Left cardiac atrium (tissue), 4 donors: ENCODE measurements around the gene PSMD5. TPM values are rescaled to one million over a fixed set of nuclear protein-coding genes. Genes with fewer than 3 reads are reported as not detected.

Experiments
- ATAC-seq, 2 donors: fragments of 200-7000 bp; cut with Tn5 transposase; one replicate each; pipeline ENCODE4 v1.9.1; 2020; ENCODE audit warnings: mild to moderate bottlenecking in 2 of 2, moderate library complexity in 2 of 2
- DNase-seq: peaks from one replicate; pipeline ENCODE4 v3.0.0-alpha.2; 2020
- intact Hi-C, 2 donors: fragments of 100-400 bp; cut with DNase I; formaldehyde crosslinking; loops; one replicate each; pipeline versions ENCODE4 v1.14.1 to v1.15.1; 2022 to 2023
- total RNA-seq, 2 donors: library from RNA; stranded (reverse); fragmentation: NEBNext Ultra II Directional; extraction: Animal tissue kit (Norgen Biotek cat#: 25700); gene quantifications; one replicate each; pipeline ENCODE4 v1.2.1, GENCODE V29; 2021
- donor health status: DM: no; HTN: yes; CAD: no.
- donor health status: DM: no; HTN: yes; CAD: no; lungs with severe emphysema.
- donor health status: DM: yes; HTN: yes; CAD: no.
- donor health status: Dilated cardiomyopathy.

Gene PSMD5
- total RNA-seq, 2 donors from 2014 or later = 22.5 to 25.9 TPM

DNA sequence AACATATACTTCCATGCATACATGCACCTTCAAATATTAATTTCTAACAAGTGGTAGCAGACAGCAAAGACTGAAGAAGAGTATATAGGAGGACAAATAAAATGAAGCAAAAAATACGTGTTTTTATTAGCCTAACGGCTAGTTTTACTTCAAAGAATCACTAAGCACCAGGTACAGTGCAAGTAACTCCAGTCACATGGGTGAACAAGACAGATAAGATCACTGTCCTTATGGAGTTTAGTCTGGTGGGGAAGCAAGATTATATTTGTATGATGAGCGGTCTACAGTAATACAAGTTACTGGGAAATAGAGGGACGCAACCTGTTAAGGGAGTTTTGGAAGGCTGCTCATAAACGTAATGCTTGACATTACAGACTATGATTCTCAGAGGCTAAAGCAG lies 65.5 kb downstream of the PSMD5 start:
- intact Hi-C loops = no loop called here
- ATAC-seq (no peak), DNase-seq (no peak)

DNA sequence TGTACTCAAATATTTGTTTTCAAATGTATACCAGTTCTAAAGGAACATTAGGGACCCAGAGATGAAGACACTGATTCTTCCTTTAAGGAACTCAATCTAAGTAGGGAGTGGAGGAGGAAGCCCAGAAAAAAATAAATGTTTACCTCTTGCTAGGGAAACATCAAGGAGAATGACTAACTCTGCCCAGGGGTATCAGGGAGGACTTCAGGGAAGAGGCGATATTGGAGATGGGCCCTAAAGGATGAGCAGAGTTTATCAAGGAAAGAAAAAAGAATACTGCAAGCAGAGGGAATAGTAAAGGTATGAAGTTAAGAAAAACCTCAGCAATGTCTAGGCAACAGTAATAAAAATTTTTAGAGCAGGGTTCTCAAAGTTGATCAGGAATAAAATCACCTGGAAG lies 65.9 kb downstream of the PSMD5 start:
- intact Hi-C loops = no loop called here
- DNase-seq (no peak), ATAC-seq (no peak)

DNA sequence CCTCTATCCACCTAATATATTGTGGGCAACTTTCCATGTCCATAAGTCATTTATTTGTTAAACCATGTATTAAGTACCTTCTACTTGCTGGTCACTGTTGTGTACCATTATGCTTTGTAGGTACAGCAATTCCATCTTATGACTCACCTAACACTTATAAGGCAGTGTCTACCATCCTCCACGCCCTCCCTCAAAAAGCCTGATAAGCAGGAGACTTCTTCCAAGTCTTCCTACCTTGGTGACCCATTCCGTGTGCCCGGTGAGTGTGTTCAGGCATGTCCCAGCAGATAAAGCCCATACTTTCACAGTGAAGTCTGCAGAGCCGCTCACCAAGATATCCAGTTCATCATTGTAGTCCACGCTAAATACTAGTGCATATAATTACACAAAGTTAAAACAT lies 66.9 kb downstream of the PSMD5 start:
- DNase-seq = no peak
- intact Hi-C loops = no loop called here
- no peak for ATAC-seq

DNA sequence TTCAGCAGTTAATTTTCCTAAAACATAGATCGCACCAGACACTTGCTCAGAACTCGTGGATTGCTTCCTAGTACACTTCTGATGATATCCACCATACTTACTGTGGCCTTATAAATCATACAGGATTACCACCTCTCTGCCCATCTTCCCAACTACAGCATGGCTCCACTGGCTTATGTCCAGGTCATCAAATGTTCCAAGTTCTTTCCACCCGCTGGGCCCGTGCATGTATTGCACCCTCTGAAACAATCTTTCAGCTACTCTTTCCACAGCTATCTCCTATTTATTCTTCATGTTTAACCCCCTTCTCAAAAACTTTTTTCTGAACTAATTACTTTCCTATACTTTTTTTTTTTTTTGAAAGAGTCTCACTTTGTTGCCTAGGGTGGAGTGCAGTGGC lies 68.0 kb downstream of the PSMD5 start:
- no peak for ATAC-seq
- intact Hi-C loops = no loop called here
- no peak for DNase-seq

DNA sequence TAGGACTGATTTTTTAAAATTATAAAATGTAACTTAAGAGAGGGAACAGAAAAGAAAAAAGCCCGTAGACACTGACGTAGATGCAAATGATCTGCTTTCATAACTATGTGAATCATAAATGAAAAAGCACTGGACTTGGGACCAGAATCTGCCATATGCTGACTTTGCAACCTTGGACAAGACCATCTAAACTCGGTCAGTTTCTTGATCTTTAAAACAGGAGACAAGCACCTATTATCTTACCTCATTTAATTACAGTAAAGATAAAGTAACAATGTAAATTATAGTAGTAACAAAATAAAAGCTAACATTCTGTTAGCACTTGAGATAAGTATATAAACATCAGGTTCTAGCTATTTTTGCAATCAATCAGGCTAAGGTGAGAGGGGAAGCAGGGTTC lies 69.5 kb downstream of the PSMD5 start:
- no peak for DNase-seq
- intact Hi-C loops = no loop called here
- ATAC-seq = no peak

DNA sequence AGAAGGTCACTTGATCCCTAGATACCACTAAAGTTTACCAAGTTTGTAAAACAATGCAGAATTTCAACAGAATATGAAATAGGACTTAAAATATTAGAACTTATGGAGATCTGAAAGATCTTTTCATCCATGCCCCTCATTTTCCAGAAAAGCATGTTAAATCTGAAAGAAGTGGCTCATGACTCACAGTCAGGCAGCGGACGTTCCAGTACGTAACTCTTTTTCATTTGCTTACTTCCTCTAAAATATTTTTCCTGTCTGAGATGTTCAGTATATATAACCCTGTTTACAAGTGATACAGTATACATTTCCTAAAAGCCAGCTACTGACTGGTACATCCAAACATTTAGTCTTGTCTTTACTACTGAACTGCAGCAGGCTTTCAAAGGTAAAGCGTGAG lies 71.8 kb downstream of the PSMD5 start:
- no peak for ATAC-seq
- intact Hi-C loops = no loop called here
- DNase-seq = no peak

DNA sequence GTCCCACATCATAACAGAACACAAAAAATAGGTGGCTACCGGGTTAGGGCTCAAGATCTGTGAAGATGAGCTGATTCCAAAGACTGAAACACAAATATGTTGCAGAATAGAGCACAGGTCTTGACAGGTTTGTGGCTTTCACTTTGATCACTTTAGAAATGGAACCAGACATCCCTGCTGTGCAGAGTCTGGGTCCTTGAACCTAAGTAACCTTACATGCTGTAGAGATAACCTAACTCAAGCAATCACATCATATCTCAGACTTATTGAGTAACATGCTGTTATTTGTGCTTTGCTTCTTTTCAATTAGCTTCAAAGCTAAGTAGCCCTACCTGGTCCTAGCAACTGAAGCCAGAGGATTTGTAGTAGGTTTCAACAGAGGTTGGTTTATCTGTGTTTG lies 73.8 kb downstream of the PSMD5 start:
- intact Hi-C loops = loop anchor here in 1 of 2 donors (10.0 kb wide), 1 partner anchor 286 kb away; the partner anchor contains the start of gene C5
- DNase-seq (no peak), ATAC-seq (no peak)

DNA sequence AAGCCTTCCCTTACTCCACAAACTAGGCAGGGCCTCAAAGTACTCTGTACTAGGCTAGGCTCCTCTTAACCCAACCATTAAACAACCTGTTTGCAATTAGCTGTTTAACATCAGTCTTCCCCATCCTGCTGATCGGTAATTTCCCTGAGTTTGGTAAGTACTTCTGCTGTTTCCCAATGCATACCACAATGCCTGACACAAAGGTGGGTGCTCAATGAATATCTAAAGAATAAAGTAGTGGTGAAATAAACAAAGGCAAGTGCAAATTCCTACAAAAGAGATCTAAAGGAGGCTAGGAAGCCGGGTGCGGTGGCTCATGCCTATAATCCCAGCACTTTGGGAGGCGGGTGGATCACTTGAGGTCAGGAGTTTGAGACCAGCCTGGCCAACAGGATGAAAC lies 74.5 kb downstream of the PSMD5 start:
- no peak for DNase-seq
- intact Hi-C loops = loop anchor here in 1 of 2 donors (10.0 kb wide), 1 partner anchor 287 kb away; the partner anchor contains the start of gene C5
- no peak for ATAC-seq

DNA sequence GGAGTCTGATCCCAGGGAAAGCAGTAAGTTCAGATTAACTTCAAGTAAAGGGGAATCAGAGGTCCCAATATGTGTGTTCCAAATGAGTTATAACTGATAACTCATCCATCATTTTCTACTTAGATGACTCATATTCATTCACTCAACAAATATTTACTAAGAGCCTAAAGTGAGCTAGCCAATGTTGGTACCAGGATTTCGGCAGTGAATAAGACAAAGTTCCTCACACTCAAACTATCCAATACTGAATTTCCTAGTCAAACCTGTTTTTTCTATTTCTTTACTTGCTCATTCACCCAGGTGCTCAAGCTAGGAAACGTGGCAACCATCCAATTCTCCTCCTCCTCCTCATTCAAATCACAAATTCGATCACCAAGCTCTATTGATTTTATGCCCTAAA lies 75.3 kb downstream of the PSMD5 start:
- ATAC-seq = no peak
- intact Hi-C loops = loop anchor here in 1 of 2 donors (10.0 kb wide), 1 partner anchor 287 kb away; the partner anchor contains the start of gene C5
- DNase-seq = no peak

Other genes with a start within 250 kb of the PSMD5 start
- gene MEGF9, start 128.5 kb downstream of the PSMD5 start, total RNA-seq = 10 to 100 TPM; 17.4 to 20.2 TPM
- 10 to 100 TPM; 44.6 to 45.5 TPM for gene FBXW2, start 49.5 kb downstream of the PSMD5 start, total RNA-seq
- 10 to 100 TPM; 16.8 to 18.5 TPM for gene PHF19, start 34.3 kb upstream of the PSMD5 start, total RNA-seq
- 1 to 10 TPM; 3.3 to 3.7 TPM for gene TRAF1, start 83.9 kb upstream of the PSMD5 start, total RNA-seq
- 1 to 10 TPM; 1.4 to 2.4 TPM for gene C5, start 207.4 kb upstream of the PSMD5 start, total RNA-seq
- gene CNTRL, start 232.0 kb upstream of the PSMD5 start, total RNA-seq = 1 to 10 TPM; 4.8 to 5.4 TPM